GM19467 (cell line): ENCODE data around the gene GOSR1.
"Not testable (repeated sequence)": the region's sequence is repeated elsewhere in the genome, so short reads cannot be mapped to it uniquely, and the experiment has no call there.

ENCODE experiments used
- ATAC-seq: cut with Tn5 transposase; IDR thresholded peaks from one replicate; pipeline ENCODE4 v1.9.1; 2021; ENCODE audit warnings: mild to moderate bottlenecking, moderate library complexity; ENCODE audit not compliant: unreplicated experiment

The GOSR1 gene

GRCh38 chr17:30505868-30506417, 28.7 kb downstream of the GOSR1 start:
- no peak for ATAC-seq

GRCh38 chr17:30506481-30506880, 29.3 kb downstream of the GOSR1 start:
- no peak for ATAC-seq

- no peak for ATAC-seq
Measured at GRCh38 chr17:30513346-30513745, 36.1 kb downstream of the GOSR1 start.

GRCh38 chr17:30514895-30515596, 37.8 kb downstream of the GOSR1 start:
- ATAC-seq: no peak

- no peak for ATAC-seq
Measured at GRCh38 chr17:30517786-30518185, 40.6 kb downstream of the GOSR1 start.

- no peak for ATAC-seq
Measured at GRCh38 chr17:30519166-30519565, 42.0 kb downstream of the GOSR1 start.

GRCh38 chr17:30519707-30520106, 42.5 kb downstream of the GOSR1 start:
- ATAC-seq: no peak

- no peak for ATAC-seq
Measured at GRCh38 chr17:30520436-30520835, 43.2 kb downstream of the GOSR1 start.

GRCh38 chr17:30520882-30521281, 43.7 kb downstream of the GOSR1 start:
- ATAC-seq: no peak

GRCh38 chr17:30521766-30522165, 44.6 kb downstream of the GOSR1 start:
- ATAC-seq: no peak

- ATAC-seq: not testable (repeated sequence)
Measured at GRCh38 chr17:30523236-30523635, 46.0 kb downstream of the GOSR1 start.

- no peak for ATAC-seq
Measured at GRCh38 chr17:30524847-30525246, 47.6 kb downstream of the GOSR1 start.

- no peak for ATAC-seq
Measured at GRCh38 chr17:30526401-30526800, 49.2 kb downstream of the GOSR1 start.

GRCh38 chr17:30528701-30529100, 51.5 kb downstream of the GOSR1 start:
- not testable (repeated sequence) for ATAC-seq

GRCh38 chr17:30530346-30531025, 53.3 kb downstream of the GOSR1 start:
- ATAC-seq: no peak

GRCh38 chr17:30532871-30533270, 55.7 kb downstream of the GOSR1 start:
- no peak for ATAC-seq

GRCh38 chr17:30534298-30534697, 57.1 kb downstream of the GOSR1 start:
- no peak for ATAC-seq

GRCh38 chr17:30534938-30535921, 58.0 kb downstream of the GOSR1 start:
- ATAC-seq: no peak

- ATAC-seq: not testable (repeated sequence)
Measured at GRCh38 chr17:30536846-30537245, 59.6 kb downstream of the GOSR1 start.

GRCh38 chr17:30537667-30538066, 60.5 kb downstream of the GOSR1 start:
- not testable (repeated sequence) for ATAC-seq

- no peak for ATAC-seq
Measured at GRCh38 chr17:30541802-30542201, 64.6 kb downstream of the GOSR1 start.
